CD4-positive, CD25-positive, alpha-beta regulatory T cell (primary cell): ENCODE measurements around the gene CD276. TPM values are rescaled to one million over a fixed set of nuclear protein-coding genes. Genes with fewer than 3 reads are reported as not detected.

ENCODE experiments used
- ATAC-seq, 2 donors: fragments of 150-1000 bp; cut with Tn5 transposase; one replicate each; pipeline ENCODE4 v1.10.0; 2021; ENCODE audit warnings: low read depth in 2 of 2, moderate number of reproducible peaks in 2 of 2, moderate library complexity in 1 of 2
- DNase-seq, 3 donors: peaks; one replicate each; pipeline versions ENCODE4 v3.0.0 to v3.0.0-alpha.2; 2012 to 2022; ENCODE audit warnings: mixed read lengths in 1 of 3
- H3K27ac ChIP-seq: one replicate; pipeline ENCODE4 v1.7.0; 2013; ENCODE audit warnings: mild to moderate bottlenecking, low read length; ENCODE audit not compliant: insufficient read depth, poor library complexity, severe bottlenecking
- H3K27me3 ChIP-seq: one replicate; pipeline ENCODE4 v1.7.0; 2013; ENCODE audit warnings: low read length; ENCODE audit not compliant: control insufficient read depth, insufficient read depth
- H3K36me3 ChIP-seq: one replicate; pipeline ENCODE4 v1.7.0; 2013; ENCODE audit warnings: mild to moderate bottlenecking, low read length, moderate library complexity; ENCODE audit not compliant: control insufficient read depth, insufficient read depth
- H3K4me1 ChIP-seq: 2 replicates; pipeline ENCODE4 v1.7.0; 2013; ENCODE audit warnings: mild to moderate bottlenecking, low read length; ENCODE audit not compliant: insufficient read depth, control insufficient read depth, poor library complexity, severe bottlenecking
- H3K4me3 ChIP-seq: one replicate; pipeline ENCODE4 v1.7.0; 2013; ENCODE audit warnings: low read depth, mild to moderate bottlenecking, low read length, moderate library complexity
- H3K9me3 ChIP-seq, 2 experiments: 1 replicate in 1 of 2; 2 replicates in 1 of 2; pipeline ENCODE4 v1.7.0; 2013; ENCODE audit warnings: low read length in 2 of 2, mild to moderate bottlenecking in 1 of 2, moderate library complexity in 1 of 2; ENCODE audit not compliant: control insufficient read depth in 2 of 2
- H3K27ac Mint-ChIP-seq, 3 donors: one replicate each; pipeline ENCODE4 v1.8.0; 2020 to 2022; ENCODE audit warnings: mild to moderate bottlenecking in 3 of 3, mixed read lengths in 3 of 3, moderate library complexity in 2 of 3
- H3K27me3 Mint-ChIP-seq: one replicate; pipeline ENCODE4 v1.8.0; 2022; ENCODE audit warnings: mild to moderate bottlenecking, mixed read lengths
- H3K36me3 Mint-ChIP-seq: one replicate; pipeline ENCODE4 v1.8.0; 2020; ENCODE audit warnings: mixed read lengths
- H3K4me1 Mint-ChIP-seq, 4 donors: one replicate each; pipeline ENCODE4 v1.8.0; 2020 to 2022; ENCODE audit warnings: mixed read lengths in 4 of 4, mild to moderate bottlenecking in 1 of 4
- H3K4me3 Mint-ChIP-seq, 4 donors: one replicate each; pipeline ENCODE4 v1.8.0; 2020 to 2022; ENCODE audit warnings: mild to moderate bottlenecking in 4 of 4, mixed read lengths in 4 of 4, moderate library complexity in 3 of 4
- H3K9me3 Mint-ChIP-seq, 7 donors: one replicate each; pipeline ENCODE4 v1.8.0; 2020 to 2022; ENCODE audit warnings: mixed read lengths in 7 of 7, mild to moderate bottlenecking in 3 of 7, moderate library complexity in 2 of 7
- polyA plus RNA-seq, 4 donors: library from polyadenylated mRNA; unstranded; fragments of 300-500 nt; fragmentation: Illumina TruSeq; gene quantifications; one replicate each; pipeline ENCODE4 v1.2.3, GENCODE V29; 2021
- total RNA-seq: library from RNA; stranded (reverse); gene quantifications from one replicate; pipeline ENCODE4 v1.2.3, GENCODE V29; 2022

The CD276 gene
- total and polyA plus RNA-seq, 5 donors from 2014 or later, result not detected

GRCh38 chr15:73744293-73744692 lies 60.1 kb downstream of the CD276 start:
- H3K4me3 ChIP-seq, result no peak overlapping the region
- ATAC-seq (no peak), DNase-seq (no peak)
- H3K27ac ChIP-seq, result no peak overlapping the region
- H3K27me3 ChIP-seq, result no peaks in the 10 kb centered on the region
- H3K4me1 Mint-ChIP-seq, result no peaks in the 10 kb centered on the region
- no peaks in the 10 kb centered on the region for H3K36me3 Mint-ChIP-seq
- H3K9me3 Mint-ChIP-seq, result peaks cover 0 to 1% (median 0%) of the 10 kb centered on the region in 7 donors
- H3K4me1 ChIP-seq, result no peaks in the 10 kb centered on the region
- no peak overlapping the region for H3K4me3 Mint-ChIP-seq
- no peak overlapping the region for H3K27ac Mint-ChIP-seq
- peaks cover 24% of the 10 kb centered on the region for H3K27me3 Mint-ChIP-seq
- H3K36me3 ChIP-seq, result no peaks in the 10 kb centered on the region
- no peaks in the 10 kb centered on the region for H3K9me3 ChIP-seq

GRCh38 chr15:73745073-73745472 lies 60.9 kb downstream of the CD276 start:
- Histone ChIP-seq H3K27me3 (no peaks in the 10 kb centered on the region), H3K4me3 (no peak overlapping the region), H3K4me1 (no peaks in the 10 kb centered on the region), H3K9me3 (no peaks in the 10 kb centered on the region), H3K27ac (no peak overlapping the region), H3K36me3 (no peaks in the 10 kb centered on the region)
- Mint-ChIP-seq H3K9me3 (peaks cover 0 to 1% (median 0%) of the 10 kb centered on the region in 7 donors), H3K27ac (no peak overlapping the region), H3K36me3 (no peaks in the 10 kb centered on the region), H3K4me1 (no peaks in the 10 kb centered on the region), H3K27me3 (peaks cover 32% of the 10 kb centered on the region), H3K4me3 (no peak overlapping the region)
- ATAC-seq (no peak), DNase-seq (no peak)

GRCh38 chr15:73746261-73746660 lies 62.1 kb downstream of the CD276 start:
- no peaks in the 10 kb centered on the region for H3K27me3 ChIP-seq
- H3K9me3 ChIP-seq, result no peaks in the 10 kb centered on the region
- no peaks in the 10 kb centered on the region for H3K4me1 ChIP-seq
- no peaks in the 10 kb centered on the region for H3K4me1 Mint-ChIP-seq
- no peaks in the 10 kb centered on the region for H3K36me3 ChIP-seq
- H3K27ac ChIP-seq, result no peak overlapping the region
- H3K27me3 Mint-ChIP-seq, result peaks cover 38% of the 10 kb centered on the region
- H3K4me3 ChIP-seq, result no peak overlapping the region
- DNase-seq (no peak), ATAC-seq (no peak)
- no peaks in the 10 kb centered on the region for H3K36me3 Mint-ChIP-seq
- H3K4me3 Mint-ChIP-seq, result no peak overlapping the region
- no peak overlapping the region for H3K27ac Mint-ChIP-seq
- H3K9me3 Mint-ChIP-seq, result peaks cover 0 to 1% (median 0%) of the 10 kb centered on the region in 7 donors

DNA sequence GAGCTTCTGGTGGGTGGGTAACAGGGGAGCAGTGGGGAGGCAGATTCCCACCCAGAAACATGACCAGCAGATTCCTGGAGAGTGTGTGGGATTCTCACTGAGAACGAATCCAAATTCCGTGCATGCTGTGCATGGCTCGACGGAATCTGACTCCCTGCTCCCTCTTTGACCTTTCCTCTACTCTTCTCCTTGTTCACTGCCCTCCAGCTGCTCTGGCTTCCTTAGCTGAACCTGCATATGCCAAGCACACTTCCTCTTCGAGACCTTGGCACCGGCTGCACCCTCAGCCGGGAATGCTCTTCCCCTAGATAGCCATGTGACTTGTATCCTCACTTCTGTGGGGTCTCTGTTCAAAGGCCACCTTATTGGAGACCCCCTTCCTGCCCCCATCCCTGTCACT lies 62.7 kb downstream of the CD276 start:
- no peak overlapping the region for H3K4me3 ChIP-seq
- H3K9me3 ChIP-seq, result no peaks in the 10 kb centered on the region
- H3K36me3 ChIP-seq, result no peaks in the 10 kb centered on the region
- H3K27me3 ChIP-seq, result no peaks in the 10 kb centered on the region
- DNase-seq, result no peak
- ATAC-seq, result no peak
- Mint-ChIP-seq H3K4me1 (peaks cover 0 to 2% (median 0%) of the 10 kb centered on the region in 4 donors), H3K27ac (no peak overlapping the region), H3K36me3 (no peaks in the 10 kb centered on the region), H3K27me3 (peaks cover 34% of the 10 kb centered on the region), H3K9me3 (peaks cover 0 to 1% (median 0%) of the 10 kb centered on the region in 7 donors), H3K4me3 (no peak overlapping the region)
- H3K27ac ChIP-seq, result no peak overlapping the region
- H3K4me1 ChIP-seq, result no peaks in the 10 kb centered on the region

GRCh38 chr15:73747847-73748590 lies 63.8 kb downstream of the CD276 start:
- Mint-ChIP-seq H3K4me1 (peaks cover 0 to 2% (median 0%) of the 10 kb centered on the region in 4 donors), H3K36me3 (no peaks in the 10 kb centered on the region), H3K4me3 (peak overlapping the region in 1 of 4 donors; percentile 80), H3K27me3 (peaks cover 34% of the 10 kb centered on the region), H3K27ac (no peak overlapping the region), H3K9me3 (peaks cover 0 to 1% (median 0%) of the 10 kb centered on the region in 7 donors)
- no peak overlapping the region for H3K27ac ChIP-seq
- DNase-seq, result no peak
- no peaks in the 10 kb centered on the region for H3K36me3 ChIP-seq
- H3K4me1 ChIP-seq, result no peaks in the 10 kb centered on the region
- no peaks in the 10 kb centered on the region for H3K27me3 ChIP-seq
- ATAC-seq, result no peak
- H3K9me3 ChIP-seq, result no peaks in the 10 kb centered on the region
- no peak overlapping the region for H3K4me3 ChIP-seq

- Histone ChIP-seq H3K4me1 (no peaks in the 10 kb centered on the region), H3K4me3 (no peak overlapping the region), H3K36me3 (no peaks in the 10 kb centered on the region), H3K9me3 (no peaks in the 10 kb centered on the region), H3K27ac (no peak overlapping the region), H3K27me3 (peaks cover 3% of the 10 kb centered on the region)
- no peaks in the 10 kb centered on the region for H3K36me3 Mint-ChIP-seq
- H3K4me1 Mint-ChIP-seq, result peaks cover 0 to 2% (median 0%) of the 10 kb centered on the region in 4 donors
- H3K9me3 Mint-ChIP-seq, result peaks cover 0 to 1% (median 0%) of the 10 kb centered on the region in 7 donors
- H3K27me3 Mint-ChIP-seq, result peaks cover 38% of the 10 kb centered on the region
- no peak for DNase-seq
- H3K4me3 Mint-ChIP-seq, result no peak overlapping the region
- H3K27ac Mint-ChIP-seq, result no peak overlapping the region
- no peak for ATAC-seq
These were observed 64.5 kb downstream of the CD276 start for GRCh38 chr15:73748730-73749129.

DNA sequence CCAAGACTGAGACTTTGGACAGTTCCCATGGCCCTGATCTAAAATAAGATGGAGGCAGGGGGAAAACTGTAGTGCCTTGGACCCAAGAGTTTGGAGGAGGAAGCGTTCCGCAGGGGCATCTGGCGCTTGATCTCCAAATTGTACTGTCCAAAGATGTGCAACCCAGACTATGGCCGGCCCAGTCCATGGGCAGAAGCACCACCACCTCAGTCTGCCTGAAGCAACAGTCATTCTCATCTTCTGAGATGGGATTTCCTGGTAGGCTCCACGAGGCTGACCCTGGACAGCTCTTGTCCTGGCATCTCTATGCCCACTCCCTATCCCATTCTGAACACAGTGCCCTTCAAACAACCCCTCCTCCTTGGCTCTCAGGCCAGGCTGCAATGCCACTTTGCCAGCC lies 65.3 kb downstream of the CD276 start:
- Histone ChIP-seq H3K36me3 (no peaks in the 10 kb centered on the region), H3K4me1 (no peaks in the 10 kb centered on the region), H3K27ac (no peak overlapping the region), H3K4me3 (no peak overlapping the region), H3K27me3 (peaks cover 7% of the 10 kb centered on the region), H3K9me3 (no peaks in the 10 kb centered on the region)
- ATAC-seq, result no peak
- no peak overlapping the region for H3K4me3 Mint-ChIP-seq
- H3K4me1 Mint-ChIP-seq, result peaks cover 0 to 3% (median 0%) of the 10 kb centered on the region in 4 donors
- peaks cover 1% of the 10 kb centered on the region for H3K36me3 Mint-ChIP-seq
- no peak for DNase-seq
- no peak overlapping the region for H3K27ac Mint-ChIP-seq
- peaks cover 0 to 1% (median 0%) of the 10 kb centered on the region in 7 donors for H3K9me3 Mint-ChIP-seq
- H3K27me3 Mint-ChIP-seq, result peaks cover 47% of the 10 kb centered on the region

- peaks cover 51% of the 10 kb centered on the region for H3K27me3 Mint-ChIP-seq
- Histone ChIP-seq H3K4me3 (no peak overlapping the region), H3K4me1 (no peaks in the 10 kb centered on the region), H3K27ac (no peak overlapping the region), H3K27me3 (peaks cover 8% of the 10 kb centered on the region), H3K9me3 (no peaks in the 10 kb centered on the region), H3K36me3 (no peaks in the 10 kb centered on the region)
- H3K27ac Mint-ChIP-seq, result peak overlapping the region in 1 of 3 donors; percentile 76
- peaks cover 4% of the 10 kb centered on the region for H3K36me3 Mint-ChIP-seq
- H3K4me3 Mint-ChIP-seq, result no peak overlapping the region
- DNase-seq, result no peak
- peaks cover 0 to 1% (median 0%) of the 10 kb centered on the region in 7 donors for H3K9me3 Mint-ChIP-seq
- peaks cover 0 to 5% (median 0%) of the 10 kb centered on the region in 4 donors for H3K4me1 Mint-ChIP-seq
- ATAC-seq, result no peak
These were observed 65.8 kb downstream of the CD276 start for GRCh38 chr15:73749971-73750370.
